Stimulated activated CD4-positive, alpha-beta T cell treated with anti-CD3 and anti-CD28 coated beads, Interleukin-12 subunit alpha, Interleukin-12 subunit beta, amount 100 ng/mL, for 24 hours (primary cell): ENCODE measurements around the gene DERL3.
A peak's percentile ranks its signal among the peaks of the same experiment; 100 is the strongest.
"Not testable (repeated sequence)": the region's sequence is repeated elsewhere in the genome, so short reads cannot be mapped to it uniquely, and the experiment has no call there.

Experiments
- DNase-seq, 2 experiments: peaks; one replicate each; pipeline ENCODE4 v3.0.0-alpha.2; 2020; ENCODE audit warnings: low read depth in 2 of 2

DERL3 gene

DNA sequence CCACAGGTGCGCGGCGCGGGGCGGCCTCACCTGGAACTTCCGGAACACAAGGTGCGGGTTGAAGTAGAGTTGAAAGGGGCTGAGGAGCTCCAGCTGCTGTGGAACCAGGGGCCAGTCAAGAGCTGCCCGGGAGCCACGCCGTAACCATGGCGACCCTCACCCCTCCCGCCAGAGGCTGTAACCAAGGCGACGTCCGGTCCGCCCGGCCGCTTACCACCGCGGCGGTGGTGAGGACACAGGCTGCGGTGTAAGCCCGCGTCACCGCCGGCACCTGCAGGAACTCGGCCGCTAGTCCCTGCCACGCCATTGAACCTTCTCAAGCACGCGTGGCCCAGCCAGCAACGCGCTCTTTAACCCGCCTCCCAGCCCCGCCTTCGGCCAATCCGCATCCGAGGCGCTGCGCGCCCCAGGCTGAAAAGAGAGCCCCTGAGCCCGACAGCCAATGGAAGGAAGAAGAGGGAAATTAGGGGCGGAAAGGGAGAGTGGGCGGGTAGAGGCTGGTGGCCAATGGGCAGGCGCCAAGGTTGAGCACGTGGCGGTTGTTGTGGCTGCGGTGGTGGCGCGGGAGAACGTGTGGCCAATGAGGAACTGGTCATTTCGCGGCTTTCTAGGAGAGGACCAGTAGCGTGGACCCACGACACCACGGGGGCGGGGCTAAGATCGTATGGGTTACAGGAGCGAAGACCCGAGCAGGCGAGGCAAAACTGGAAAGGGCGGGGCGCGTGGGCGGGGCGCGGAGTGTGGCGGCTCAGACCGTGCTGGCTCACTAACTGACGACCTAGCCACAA lies at the start of gene DERL3:
Gene DERL3 (minus strand): TSS at position 326 of the 788 bp plus-strand sequence. CDS start 19 bp downstream, at position 307.
- peak; percentile 88 to 96 for DNase-seq

DNA sequence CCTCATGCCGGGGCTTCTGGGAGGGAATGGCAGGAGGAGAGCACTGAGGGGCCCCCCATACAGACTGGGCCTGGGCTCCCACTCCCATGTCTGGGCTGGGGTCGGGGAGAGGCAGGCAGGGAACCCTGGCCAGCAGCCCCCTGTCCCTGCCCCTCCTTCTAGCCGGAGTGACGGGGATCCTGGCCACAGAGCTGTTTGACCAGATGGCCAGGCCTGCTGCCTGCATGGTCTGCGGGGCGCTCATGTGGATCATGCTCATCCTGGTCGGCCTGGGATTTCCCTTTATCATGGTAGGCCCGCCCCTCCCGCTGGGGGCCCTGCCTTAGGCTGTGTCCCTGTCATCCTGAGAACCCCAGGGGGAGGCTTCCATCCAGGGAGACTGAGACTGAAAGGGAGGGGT lies 45.3 kb upstream of the DERL3 start:
- DNase-seq, result no peak

DNA sequence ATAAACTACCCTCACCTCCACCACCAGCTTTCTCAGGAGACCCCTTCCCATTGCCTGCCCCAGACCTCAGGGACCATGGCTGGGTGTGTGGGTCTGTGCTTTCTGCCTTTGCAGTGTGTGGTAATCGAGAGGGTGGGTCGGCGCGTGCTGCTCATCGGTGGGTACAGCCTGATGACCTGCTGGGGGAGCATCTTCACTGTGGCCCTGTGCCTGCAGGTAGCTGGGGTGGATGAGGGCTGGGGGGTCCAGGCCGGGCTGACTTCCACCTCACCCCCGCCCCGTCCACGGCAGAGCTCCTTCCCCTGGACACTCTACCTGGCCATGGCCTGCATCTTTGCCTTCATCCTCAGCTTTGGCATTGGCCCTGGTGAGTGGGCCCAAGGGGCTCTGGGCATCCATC lies 44.9 kb upstream of the DERL3 start:
- no peak for DNase-seq

DNA sequence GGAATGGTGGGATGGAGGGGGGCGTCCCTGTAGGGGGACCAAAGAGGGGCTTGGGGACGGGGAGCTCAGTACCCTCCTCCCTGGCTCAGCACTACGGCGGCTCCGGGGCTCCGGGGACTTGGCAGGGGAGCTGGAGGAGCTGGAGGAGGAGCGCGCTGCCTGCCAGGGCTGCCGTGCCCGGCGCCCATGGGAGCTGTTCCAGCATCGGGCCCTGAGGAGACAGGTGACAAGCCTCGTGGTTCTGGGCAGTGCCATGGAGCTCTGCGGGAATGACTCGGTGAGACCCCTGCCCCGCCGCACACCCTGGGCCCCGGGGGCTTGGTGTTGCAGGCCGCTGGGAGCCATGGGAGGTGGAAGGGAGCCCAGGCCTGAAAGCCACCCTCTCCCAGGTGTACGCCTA lies 43.6 kb upstream of the DERL3 start:
- DNase-seq, result no peak

GRCh38 chr22:23878219-23878618 lies 39.4 kb upstream of the DERL3 start:
- no peak for DNase-seq

DNA sequence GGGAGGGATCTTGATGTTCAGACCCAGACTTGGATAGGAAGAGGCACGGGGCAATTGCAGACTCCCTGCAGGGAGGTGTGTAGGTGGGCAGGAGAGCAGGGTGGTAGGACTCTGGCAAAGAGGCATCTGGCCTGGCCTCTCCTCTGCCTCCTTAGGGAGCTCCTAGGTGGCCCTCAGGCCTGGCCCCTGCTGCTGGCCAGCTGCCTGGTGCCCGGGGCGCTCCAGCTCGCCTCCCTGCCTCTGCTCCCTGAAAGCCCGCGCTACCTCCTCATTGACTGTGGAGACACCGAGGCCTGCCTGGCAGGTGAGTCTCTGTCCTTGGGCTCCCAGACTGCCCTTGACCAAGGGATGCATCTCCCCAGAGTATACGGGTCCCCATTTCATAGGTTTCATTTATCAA lies 38.8 kb upstream of the DERL3 start:
- DNase-seq, result no peak

DNA sequence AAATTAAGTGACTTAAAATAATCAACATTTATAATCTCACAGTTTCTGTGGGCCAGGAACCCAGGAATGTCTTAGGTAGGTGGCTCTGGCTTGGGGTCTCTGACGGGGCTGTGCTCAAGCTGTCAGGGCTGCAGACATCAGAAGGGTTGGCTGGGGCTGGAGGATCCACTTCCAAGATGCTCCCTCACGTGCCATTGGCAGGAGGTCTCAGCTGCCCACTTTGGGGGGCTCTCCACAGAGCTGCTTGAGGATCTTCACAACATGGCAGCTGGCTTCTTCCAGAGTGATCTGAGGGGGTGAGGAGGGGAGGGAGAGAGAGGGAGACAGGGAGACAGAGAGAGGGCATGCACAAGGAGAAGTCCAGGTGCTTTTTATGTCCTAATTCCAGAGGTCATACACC lies 37.0 kb upstream of the DERL3 start:
- no peak for DNase-seq

DNA sequence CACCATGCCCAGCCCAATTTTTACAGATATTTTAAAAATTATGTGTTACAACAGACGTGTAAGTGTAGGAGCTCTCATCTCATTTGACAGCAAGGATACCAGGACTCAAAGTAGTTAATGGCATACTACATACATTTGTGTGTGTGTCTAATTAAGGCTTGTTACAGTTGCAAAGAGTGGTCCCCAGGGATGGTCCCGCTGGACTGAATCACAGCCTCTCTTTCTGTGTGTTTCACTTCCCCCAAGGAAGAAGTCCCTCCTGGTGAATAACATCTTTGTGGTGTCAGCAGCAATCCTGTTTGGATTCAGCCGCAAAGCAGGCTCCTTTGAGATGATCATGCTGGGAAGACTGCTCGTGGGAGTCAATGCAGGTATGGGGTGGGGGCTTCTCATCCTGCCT lies 36.1 kb upstream of the DERL3 start:
- DNase-seq, result no peak

- DNase-seq, result no peak
Observed at GRCh38 chr22:23868580-23868979, 29.8 kb upstream of the DERL3 start.

DNA sequence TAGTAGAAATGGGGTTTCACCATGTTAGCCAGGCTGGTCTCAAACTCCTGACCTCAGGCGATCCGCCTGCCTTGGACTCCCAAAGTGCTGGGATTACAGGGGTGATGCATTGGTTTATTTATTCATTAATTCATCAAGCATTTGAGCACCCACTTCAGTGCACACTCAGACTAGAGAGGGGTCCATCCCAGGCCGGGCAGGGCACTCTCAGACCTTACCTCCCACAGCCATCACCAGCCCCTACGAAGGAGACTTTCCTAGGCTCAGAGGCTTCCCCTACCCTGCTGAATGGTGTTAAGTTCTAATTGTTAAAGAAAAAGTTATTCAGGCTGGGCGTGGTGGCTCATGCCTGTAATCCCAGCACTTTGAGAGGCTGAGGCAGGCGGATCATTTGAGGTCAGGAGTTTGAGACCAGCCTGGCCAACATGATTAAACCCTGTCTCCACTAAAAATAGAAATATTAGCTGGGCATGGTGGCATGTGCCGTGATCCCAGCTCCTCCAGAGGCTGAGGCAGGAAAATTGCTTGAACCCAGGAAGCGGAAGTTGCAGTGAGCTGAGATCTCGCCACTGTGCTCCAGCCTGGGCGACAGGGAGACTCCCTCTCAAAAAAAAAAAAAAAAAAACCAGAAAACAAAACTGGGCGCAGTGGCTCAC lies 25.8 kb upstream of the DERL3 start:
- DNase-seq, result not testable (repeated sequence)

DNA sequence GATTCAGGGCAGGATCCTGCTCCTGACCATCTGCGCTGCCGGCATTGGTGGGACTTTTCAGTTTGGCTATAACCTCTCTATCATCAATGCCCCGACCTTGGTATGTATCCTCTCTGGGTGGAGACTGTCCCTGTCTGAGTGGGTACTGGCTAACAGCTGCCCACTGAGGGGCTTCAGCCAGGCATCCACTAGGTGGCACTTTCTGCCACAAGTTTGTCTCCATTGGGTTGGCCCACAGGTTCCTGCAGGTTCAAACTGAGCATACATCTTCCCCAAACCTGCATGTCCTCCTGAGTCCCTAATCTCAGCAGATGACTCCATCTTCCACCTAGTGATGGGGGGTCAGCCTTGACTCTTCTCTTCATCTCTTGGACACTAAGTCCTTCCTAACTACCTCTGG lies 23.3 kb upstream of the DERL3 start:
- DNase-seq, result no peak

DNA sequence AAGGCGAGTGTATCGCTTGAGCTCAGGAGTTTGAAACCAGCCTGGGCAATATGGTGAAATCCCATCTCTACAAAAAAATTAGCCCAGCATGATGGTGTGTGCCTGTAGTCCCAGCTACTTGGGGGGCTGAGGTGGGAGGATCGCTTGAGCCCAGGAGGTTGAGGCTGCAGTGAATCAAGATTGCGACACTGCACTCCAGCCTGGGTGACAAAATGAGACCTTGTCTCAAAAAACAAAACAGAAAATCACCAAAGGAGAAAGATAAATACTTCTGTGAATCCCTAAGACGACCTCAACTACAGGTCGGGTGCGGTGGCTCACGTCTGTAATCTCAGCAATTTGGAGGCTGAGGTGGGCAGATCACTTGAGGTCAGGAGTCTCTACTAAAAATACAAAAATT lies 21.4 kb upstream of the DERL3 start:
- DNase-seq, result not testable (repeated sequence)

- no peak for DNase-seq
Observed at GRCh38 chr22:23859201-23859600, 20.4 kb upstream of the DERL3 start.

- DNase-seq, result no peak
Observed at GRCh38 chr22:23858484-23858815, 19.6 kb upstream of the DERL3 start.

DNA sequence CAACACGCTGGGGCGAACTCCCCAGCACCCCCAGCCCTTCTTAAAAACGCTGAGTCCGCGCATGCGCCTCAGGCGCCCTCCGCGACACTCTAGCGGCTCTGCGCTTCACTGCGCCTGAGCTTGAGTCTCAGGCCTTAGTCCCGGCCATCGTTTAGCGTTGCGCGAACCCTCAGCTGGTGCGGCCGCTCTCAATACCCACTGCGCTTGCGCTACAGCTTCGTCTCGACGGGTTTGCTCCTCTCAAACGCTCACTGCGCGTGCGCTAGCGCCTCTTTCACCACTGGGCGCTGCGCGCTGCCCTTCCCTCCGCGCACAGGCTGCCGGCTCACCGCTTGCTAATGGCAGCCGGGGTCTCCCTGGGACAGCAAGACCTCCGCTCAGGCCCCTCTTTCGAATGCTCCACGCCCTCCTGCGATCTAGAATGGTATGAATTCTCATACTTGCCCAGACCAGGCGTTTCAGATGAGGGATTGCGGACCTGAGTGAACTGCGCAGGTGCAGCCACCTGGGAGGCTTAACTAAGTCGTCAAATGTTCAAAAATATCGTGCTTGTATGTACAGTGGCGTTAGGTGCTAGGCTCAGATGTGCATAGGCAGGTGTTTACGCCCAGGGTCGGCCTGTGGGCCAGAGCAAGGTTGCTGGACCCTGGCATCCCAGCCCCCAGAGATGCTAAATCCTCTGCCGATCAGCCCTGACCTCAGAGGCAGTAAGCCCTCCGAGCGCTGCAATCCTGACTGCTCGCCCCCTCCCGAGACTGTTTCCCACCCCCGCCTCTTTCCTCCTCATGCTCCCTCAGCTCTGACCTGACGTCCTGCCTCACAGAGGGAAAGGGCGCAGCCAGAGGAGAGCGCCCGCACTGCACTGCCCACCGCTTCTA lies 19.0 kb upstream of the DERL3 start, which contains the start of gene SLC2A11:
Gene SLC2A11 (plus strand): TSS at position 270 of the 878 bp plus-strand sequence. CDS start 125 bp downstream, at position 395.
- peak; percentile 85 to 93 for DNase-seq

DNA sequence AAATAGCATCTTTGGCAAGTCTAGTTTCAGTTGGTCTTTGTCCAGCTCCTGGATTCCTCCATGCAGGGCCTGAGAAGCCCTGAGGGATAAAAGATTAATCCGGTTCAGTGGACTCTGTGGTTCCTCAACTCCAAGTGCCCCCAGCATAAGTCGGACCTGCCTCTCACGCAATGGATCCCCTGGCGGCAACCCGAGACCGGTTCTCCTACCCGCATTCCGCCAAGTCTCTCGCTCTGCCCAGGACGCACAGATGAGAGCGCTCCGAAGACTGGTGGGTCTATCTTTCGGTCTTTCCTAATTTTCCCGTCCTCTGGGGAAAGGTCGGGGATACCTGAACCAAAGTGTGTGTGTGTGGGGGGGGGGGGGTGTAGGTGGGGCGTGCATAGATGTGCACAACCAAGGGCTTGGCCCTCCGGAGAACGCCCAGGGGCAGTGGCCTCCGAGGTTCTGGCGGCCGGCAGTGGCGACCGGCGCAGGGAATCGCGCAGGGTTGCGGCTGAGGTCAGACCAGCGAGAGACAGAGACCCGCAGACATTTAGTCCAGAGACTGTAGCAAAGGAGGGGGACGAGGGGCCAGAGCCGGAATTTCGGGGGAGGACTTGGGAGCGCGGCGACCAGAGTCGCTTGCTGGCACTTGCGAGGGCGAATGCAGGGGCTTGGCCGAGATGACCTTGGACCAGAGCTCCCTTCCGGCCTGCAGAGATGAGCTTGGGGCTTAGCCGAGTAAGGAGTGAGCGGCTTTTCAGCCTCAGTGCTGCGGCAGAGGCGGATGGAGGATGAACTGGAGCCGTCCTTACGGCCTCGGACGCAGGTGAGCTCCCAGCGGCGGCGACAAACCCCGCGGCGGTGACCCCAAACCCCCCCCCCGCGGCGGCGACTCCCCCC lies 18.2 kb upstream of the DERL3 start:
- DNase-seq, result peak in 1 of 2 experiments; percentile 15

GRCh38 chr22:23850136-23850611 lies 11.4 kb upstream of the DERL3 start:
- DNase-seq, result no peak

DNA sequence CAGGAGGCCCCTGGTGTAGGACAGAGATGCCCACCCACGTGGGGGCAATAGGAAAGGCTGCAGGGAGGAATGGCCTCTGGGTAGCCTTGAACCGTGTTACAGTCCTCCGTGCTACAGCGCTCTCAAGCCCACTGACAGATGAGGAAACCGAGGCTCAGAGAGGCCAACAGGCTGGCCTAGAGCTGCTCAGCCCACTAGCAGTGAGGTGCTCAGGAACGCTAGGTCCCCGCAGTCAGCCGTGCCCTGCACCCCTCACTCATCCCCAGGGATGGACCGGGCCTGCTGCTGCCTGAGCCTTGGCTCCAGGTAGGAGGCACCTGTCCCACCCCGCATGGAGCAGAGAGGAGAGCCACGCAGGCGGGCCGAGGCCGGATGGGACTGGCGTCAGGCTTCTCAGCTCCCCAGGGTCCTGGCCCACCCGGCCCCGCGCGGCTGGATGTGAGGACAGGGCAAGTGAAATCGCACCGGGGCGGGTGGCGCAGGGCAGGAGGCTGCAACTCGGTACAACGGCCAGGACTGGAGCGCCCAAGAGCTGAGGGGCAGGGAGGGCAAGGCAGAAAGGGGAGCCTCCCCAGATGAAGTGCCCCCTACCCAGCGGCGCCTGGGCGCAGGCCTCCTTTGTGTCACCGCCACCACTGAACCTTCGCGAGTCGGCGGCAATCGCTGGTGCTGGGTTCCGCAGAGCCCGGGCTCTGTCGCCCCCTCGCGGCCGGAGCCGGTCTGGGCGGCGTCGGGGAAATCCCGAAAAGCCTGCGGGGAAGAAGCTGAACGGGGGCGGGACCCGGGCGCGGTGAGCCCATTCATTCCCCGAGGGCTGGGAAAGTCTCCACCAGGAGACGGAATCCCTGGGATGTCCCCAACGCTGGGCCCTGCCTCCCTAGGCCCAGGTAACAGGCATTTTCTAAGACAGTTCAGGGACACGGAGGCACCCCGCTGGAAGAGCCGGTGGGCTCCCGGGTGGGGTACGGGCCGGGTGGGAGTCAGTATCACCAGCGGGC lies 10.5 kb upstream of the DERL3 start:
- DNase-seq, result peak; percentile 66 to 84

GRCh38 chr22:23847991-23848864 lies 9.4 kb upstream of the DERL3 start:
- no peak for DNase-seq
